HG02973 (cell line): ENCODE measurements around the gene GPR176.
"Not testable (repeated sequence)": the region's sequence is repeated elsewhere in the genome, so short reads cannot be mapped to it uniquely, and the experiment has no call there.

ENCODE experiments used
- ATAC-seq: cut with Tn5 transposase; IDR thresholded peaks from one replicate; pipeline ENCODE4 v1.9.1; 2021; ENCODE audit warnings: moderate library complexity; ENCODE audit not compliant: unreplicated experiment

The GPR176 gene

GRCh38 chr15:39817892-39818291, 102.2 kb downstream of the GPR176 start:
- ATAC-seq, result no peak

GRCh38 chr15:39814489-39814888, 105.6 kb downstream of the GPR176 start:
- no peak for ATAC-seq

GRCh38 chr15:39812651-39813050, 107.4 kb downstream of the GPR176 start:
- ATAC-seq, result not testable (repeated sequence)

GRCh38 chr15:39808909-39809308, 111.2 kb downstream of the GPR176 start:
- ATAC-seq, result no peak

- no peak for ATAC-seq
These were observed 112.3 kb downstream of the GPR176 start for GRCh38 chr15:39807791-39808190.

- ATAC-seq, result no peak
These were observed 116.0 kb downstream of the GPR176 start for GRCh38 chr15:39804026-39804425.

GRCh38 chr15:39803016-39803415, 117.0 kb downstream of the GPR176 start:
- ATAC-seq, result no peak

GRCh38 chr15:39801641-39802309, 118.3 kb downstream of the GPR176 start:
- ATAC-seq, result peak; percentile 50

- no peak for ATAC-seq
These were observed 120.5 kb downstream of the GPR176 start for GRCh38 chr15:39799552-39800011.

- ATAC-seq, result no peak
These were observed 121.7 kb downstream of the GPR176 start for GRCh38 chr15:39798382-39798781.

- no peak for ATAC-seq
These were observed 122.7 kb downstream of the GPR176 start for GRCh38 chr15:39797407-39797806.

GRCh38 chr15:39796601-39797000, 123.5 kb downstream of the GPR176 start:
- ATAC-seq, result no peak

GRCh38 chr15:39795486-39795885, 124.6 kb downstream of the GPR176 start:
- ATAC-seq, result no peak

- ATAC-seq, result no peak
These were observed 125.1 kb downstream of the GPR176 start for GRCh38 chr15:39794954-39795353.

GRCh38 chr15:39793923-39794322, 126.1 kb downstream of the GPR176 start:
- ATAC-seq, result no peak

- no peak for ATAC-seq
These were observed 127.2 kb downstream of the GPR176 start for GRCh38 chr15:39792844-39793335.

- ATAC-seq, result no peak
These were observed 127.8 kb downstream of the GPR176 start for GRCh38 chr15:39792025-39792843.

- no peak for ATAC-seq
These were observed 130.3 kb downstream of the GPR176 start for GRCh38 chr15:39789736-39790135.

GRCh38 chr15:39788800-39789565, 131.1 kb downstream of the GPR176 start:
- ATAC-seq, result no peak

- ATAC-seq, result no peak
These were observed 132.0 kb downstream of the GPR176 start for GRCh38 chr15:39788108-39788507.

GRCh38 chr15:39787479-39787878, 132.6 kb downstream of the GPR176 start:
- no peak for ATAC-seq
